ENCODE measurements around the gene PIK3IP1. TPM values are rescaled to one million over a fixed set of nuclear protein-coding genes. Genes with fewer than 3 reads are reported as not detected.

Gene PIK3IP1
- total RNA-seq, 2 donors from 2014 or later = 14.6 to 17.6 TPM

GRCh38 chr22:31275576-31275975, 16.7 kb downstream of the PIK3IP1 start:
- no peaks in the 10 kb centered on the region for H3K27me3 ChIP-seq
- no peak overlapping the region for H3K4me3 ChIP-seq
- peaks cover 39% of the 10 kb centered on the region for H3K36me3 ChIP-seq
- H3K9me3 ChIP-seq = no peaks in the 10 kb centered on the region
- peaks cover 0 to 5% of the 10 kb centered on the region in 2 donors for H3K4me1 ChIP-seq
- DNase-seq (ENCODE audit: low spot score) = no peak
- TF ChIP-seq, protein P1, sequence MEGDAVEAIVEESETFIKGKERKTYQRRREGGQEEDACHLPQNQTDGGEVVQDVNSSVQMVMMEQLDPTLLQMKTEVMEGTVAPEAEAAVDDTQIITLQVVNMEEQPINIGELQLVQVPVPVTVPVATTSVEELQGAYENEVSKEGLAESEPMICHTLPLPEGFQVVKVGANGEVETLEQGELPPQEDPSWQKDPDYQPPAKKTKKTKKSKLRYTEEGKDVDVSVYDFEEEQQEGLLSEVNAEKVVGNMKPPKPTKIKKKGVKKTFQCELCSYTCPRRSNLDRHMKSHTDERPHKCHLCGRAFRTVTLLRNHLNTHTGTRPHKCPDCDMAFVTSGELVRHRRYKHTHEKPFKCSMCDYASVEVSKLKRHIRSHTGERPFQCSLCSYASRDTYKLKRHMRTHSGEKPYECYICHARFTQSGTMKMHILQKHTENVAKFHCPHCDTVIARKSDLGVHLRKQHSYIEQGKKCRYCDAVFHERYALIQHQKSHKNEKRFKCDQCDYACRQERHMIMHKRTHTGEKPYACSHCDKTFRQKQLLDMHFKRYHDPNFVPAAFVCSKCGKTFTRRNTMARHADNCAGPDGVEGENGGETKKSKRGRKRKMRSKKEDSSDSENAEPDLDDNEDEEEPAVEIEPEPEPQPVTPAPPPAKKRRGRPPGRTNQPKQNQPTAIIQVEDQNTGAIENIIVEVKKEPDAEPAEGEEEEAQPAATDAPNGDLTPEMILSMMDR (IDR thresholded peaks at IDR 0.05) = no peak
- H3K27ac ChIP-seq = no peak overlapping the region

- DNase-seq (ENCODE audit: low spot score) = no peak
- TF ChIP-seq, protein P1 (IDR thresholded peaks at IDR 0.05) = no peak
- Histone ChIP-seq H3K27me3 (no peaks in the 10 kb centered on the region), H3K4me1 (peaks cover 0 to 5% of the 10 kb centered on the region in 2 donors), H3K4me3 (no peak overlapping the region), H3K36me3 (peaks cover 34% of the 10 kb centered on the region), H3K27ac (no peak overlapping the region), H3K9me3 (no peaks in the 10 kb centered on the region)
These were observed 17.3 kb downstream of the PIK3IP1 start for GRCh38 chr22:31275018-31275417.

DNA sequence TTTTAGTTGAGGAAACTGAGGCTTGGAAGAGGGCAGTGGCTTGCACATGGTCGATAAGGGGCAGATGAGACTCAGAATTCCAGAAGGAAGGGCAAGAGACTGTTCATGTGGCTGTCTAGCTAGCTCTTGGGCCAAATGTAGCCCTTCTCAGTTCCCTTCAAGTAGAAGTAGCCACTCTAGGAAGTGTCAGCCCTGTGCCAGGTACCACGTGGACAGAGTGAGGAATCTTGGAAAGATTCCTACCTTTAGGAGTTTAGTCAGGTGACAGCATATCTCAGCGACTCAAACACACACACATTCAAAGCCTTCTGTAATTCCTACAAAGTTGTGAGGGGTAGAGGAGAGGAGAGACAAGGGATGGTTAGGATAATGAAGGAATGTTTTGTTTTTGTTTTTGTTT, 18.3 kb downstream of the PIK3IP1 start:
- peaks cover 0 to 5% of the 10 kb centered on the region in 2 donors for H3K4me1 ChIP-seq
- no peak overlapping the region for H3K27ac ChIP-seq
- H3K36me3 ChIP-seq = peaks cover 30% of the 10 kb centered on the region
- TF ChIP-seq, protein P1 (IDR thresholded peaks at IDR 0.05) = no peak
- no peaks in the 10 kb centered on the region for H3K27me3 ChIP-seq
- H3K4me3 ChIP-seq = no peak overlapping the region
- no peak for DNase-seq (ENCODE audit: low spot score)
- H3K9me3 ChIP-seq = no peaks in the 10 kb centered on the region

DNA sequence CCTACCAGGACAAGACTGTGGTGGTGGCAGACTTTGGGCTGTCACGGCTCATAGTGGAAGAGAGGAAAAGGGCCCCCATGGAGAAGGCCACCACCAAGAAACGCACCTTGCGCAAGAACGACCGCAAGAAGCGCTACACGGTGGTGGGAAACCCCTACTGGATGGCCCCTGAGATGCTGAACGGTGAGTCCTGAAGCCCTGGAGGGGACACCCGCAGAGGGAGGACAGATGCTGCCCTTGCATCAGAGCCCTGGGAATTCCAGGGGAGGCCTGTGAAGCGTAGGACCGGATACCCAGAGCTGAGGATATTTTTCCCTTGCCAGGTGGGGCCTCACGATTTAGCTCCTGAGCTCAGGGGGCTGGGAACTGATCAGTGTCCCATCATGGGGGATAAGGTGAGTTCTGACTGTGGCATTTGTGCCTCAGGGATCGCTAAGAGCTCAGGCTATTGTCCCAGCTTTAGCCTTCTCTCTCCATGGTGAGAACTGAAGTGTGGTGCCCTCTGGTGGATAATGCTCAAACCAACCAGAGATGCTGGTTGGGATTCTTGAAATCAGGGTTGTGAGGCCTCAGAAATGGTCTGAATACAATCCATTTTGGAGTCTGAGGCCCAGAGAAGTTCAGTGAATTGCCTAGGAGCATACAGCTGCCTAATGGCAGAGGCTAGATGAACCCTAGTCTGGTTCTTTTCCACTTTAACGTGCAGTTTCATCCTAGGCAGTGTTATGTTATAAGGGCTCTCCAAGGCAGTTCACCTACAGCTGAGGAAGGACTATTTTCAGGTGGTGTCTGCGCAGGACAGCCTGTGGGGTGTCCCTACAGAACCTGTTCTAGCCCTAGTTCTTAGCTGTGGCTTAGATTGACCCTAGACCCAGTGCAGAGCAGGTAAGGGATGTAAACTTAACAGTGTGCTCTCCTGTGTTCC, 19.5 kb downstream of the PIK3IP1 start:
- no peaks in the 10 kb centered on the region for H3K27me3 ChIP-seq
- no peak overlapping the region for H3K4me3 ChIP-seq
- TF ChIP-seq, protein P1 (IDR thresholded peaks at IDR 0.05) = peak; percentile 46 to 79
- H3K4me1 ChIP-seq = peaks cover 0 to 5% of the 10 kb centered on the region in 2 donors
- H3K36me3 ChIP-seq = peaks cover 32% of the 10 kb centered on the region
- no peaks in the 10 kb centered on the region for H3K9me3 ChIP-seq
- H3K27ac ChIP-seq = no peak overlapping the region
- DNase-seq (ENCODE audit: low spot score) = no peak

- Histone ChIP-seq H3K36me3 (peaks cover 26% of the 10 kb centered on the region), H3K27me3 (no peaks in the 10 kb centered on the region), H3K27ac (no peak overlapping the region), H3K4me1 (peaks cover 0 to 5% of the 10 kb centered on the region in 2 donors), H3K9me3 (no peaks in the 10 kb centered on the region), H3K4me3 (no peak overlapping the region)
- TF ChIP-seq, protein P1 (IDR thresholded peaks at IDR 0.05) = no peak
- no peak for DNase-seq (ENCODE audit: low spot score)
These were observed 20.8 kb downstream of the PIK3IP1 start for GRCh38 chr22:31271485-31271884.

Data from right atrium auricular region (tissue), 2 donors.